ENCODE measurements around the gene TTC23.
"Not testable (repeated sequence)": the region's sequence is repeated elsewhere in the genome, so short reads cannot be mapped to it uniquely, and the experiment has no call there.

TTC23 gene

GRCh38 chr15:99250001-99250400 lies 620 bp upstream of the TTC23 start:
- DNase-seq: no peak

GRCh38 chr15:99248000-99248715 lies 1.2 kb downstream of the TTC23 start:
- DNase-seq: no peak

- DNase-seq: no peak
These were observed 2.3 kb downstream of the TTC23 start for GRCh38 chr15:99247062-99247461.

- DNase-seq: no peak
These were observed 5.1 kb downstream of the TTC23 start for GRCh38 chr15:99244306-99244705.

- no peak for DNase-seq
These were observed 7.6 kb downstream of the TTC23 start for GRCh38 chr15:99241752-99242151.

- DNase-seq: peak; percentile 20
These were observed 9.7 kb downstream of the TTC23 start for GRCh38 chr15:99239545-99240198.

- DNase-seq: no peak
These were observed 10.5 kb downstream of the TTC23 start for GRCh38 chr15:99238849-99239248.

GRCh38 chr15:99234160-99234559 lies 15.2 kb downstream of the TTC23 start:
- not testable (repeated sequence) for DNase-seq

GRCh38 chr15:99232740-99233139 lies 16.6 kb downstream of the TTC23 start:
- DNase-seq: no peak

GRCh38 chr15:99230867-99231266 lies 18.5 kb downstream of the TTC23 start:
- DNase-seq: no peak

- no peak for DNase-seq
These were observed 21.1 kb downstream of the TTC23 start for GRCh38 chr15:99228120-99228770.

GRCh38 chr15:99226802-99227201 lies 22.6 kb downstream of the TTC23 start:
- DNase-seq: no peak

- DNase-seq: no peak
These were observed 24.8 kb downstream of the TTC23 start for GRCh38 chr15:99224372-99225214.

GRCh38 chr15:99213187-99213811 lies 36.1 kb downstream of the TTC23 start:
- peak; percentile 63 for DNase-seq

GRCh38 chr15:99212406-99212805 lies 37.0 kb downstream of the TTC23 start:
- DNase-seq: no peak

- no peak for DNase-seq
These were observed 37.5 kb downstream of the TTC23 start for GRCh38 chr15:99211926-99212325.

GRCh38 chr15:99210334-99210733 lies 39.0 kb downstream of the TTC23 start:
- DNase-seq: no peak

GRCh38 chr15:99209326-99209725 lies 40.1 kb downstream of the TTC23 start:
- DNase-seq: no peak

- DNase-seq: no peak
These were observed 41.7 kb downstream of the TTC23 start for GRCh38 chr15:99207672-99208071.

- no peak for DNase-seq
These were observed 47.2 kb downstream of the TTC23 start for GRCh38 chr15:99202176-99202552.

- DNase-seq: no peak
These were observed 47.8 kb downstream of the TTC23 start for GRCh38 chr15:99201408-99202175.

- DNase-seq: no peak
These were observed 51.5 kb downstream of the TTC23 start for GRCh38 chr15:99197856-99198255.

All from CD4-positive, alpha-beta T cell treated with Interleukin-10 for 1 hour (primary cell).